ENCODE measurements around the gene C16orf86. TPM values are rescaled to one million over a fixed set of nuclear protein-coding genes. Genes with fewer than 3 reads are reported as not detected.

Gene C16orf86
- total RNA-seq, 1 donor from 2014 or later: 2.9 TPM

DNA sequence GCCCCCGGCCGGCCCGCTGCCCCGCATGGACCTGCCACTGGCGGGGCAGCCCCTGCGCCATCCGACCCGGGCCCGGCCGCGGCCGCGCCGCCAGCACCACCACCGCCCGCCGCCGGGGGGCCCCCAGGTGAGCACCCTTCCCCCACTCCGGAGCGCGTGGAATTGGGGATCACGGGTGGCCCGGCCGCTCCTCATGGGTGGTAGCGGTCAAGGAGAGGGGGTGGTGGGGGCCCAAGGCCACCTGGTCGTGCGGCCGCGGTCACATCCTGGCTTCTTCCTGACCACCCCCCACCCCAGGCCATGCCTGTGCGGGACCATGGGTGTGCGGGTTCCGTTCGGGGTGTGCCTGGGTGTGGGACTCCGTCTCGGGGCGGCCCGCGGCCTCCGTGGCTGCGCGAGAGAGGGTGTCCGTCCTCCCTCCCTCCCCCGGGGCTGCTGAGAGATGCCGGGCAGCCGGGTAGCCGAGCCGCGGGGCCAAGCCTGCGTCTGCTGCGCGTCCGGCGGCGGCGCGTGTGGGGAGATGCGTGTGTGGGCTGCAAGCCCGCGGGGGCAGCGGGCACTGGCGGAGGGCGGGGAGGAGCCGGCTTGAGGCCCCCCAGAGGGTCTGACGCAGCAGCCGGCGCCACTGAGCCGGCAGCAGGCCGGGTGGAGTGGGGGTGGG, 13.4 kb upstream of the C16orf86 start:
- no peak for DNase-seq (ENCODE audit: low spot score)

- DNase-seq (ENCODE audit: low spot score): no peak
Measured at GRCh38 chr16:67653789-67654402, 12.7 kb upstream of the C16orf86 start.

- DNase-seq (ENCODE audit: low spot score): no peak
Measured at GRCh38 chr16:67654403-67654911, 12.2 kb upstream of the C16orf86 start.

DNA sequence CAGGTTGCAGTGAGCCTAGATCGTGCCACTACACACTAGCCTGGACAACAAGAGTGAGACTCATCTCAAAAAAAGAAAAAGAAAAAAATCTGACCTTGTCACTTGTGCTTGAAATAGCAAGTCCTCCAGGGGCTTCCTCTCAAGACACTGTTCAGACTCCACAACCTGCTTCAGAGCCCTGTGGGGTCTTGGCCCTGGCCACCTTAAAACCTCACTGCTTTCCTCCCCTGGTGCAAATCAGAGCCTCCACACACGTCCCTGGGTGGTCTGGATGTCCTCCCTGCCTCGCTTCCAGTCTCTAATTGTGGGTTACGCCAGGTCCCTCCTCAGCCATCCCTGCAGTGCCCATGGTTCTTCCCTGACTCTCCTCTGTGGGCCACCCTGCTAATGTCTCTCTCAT, 11.3 kb upstream of the C16orf86 start:
- DNase-seq (ENCODE audit: low spot score): no peak

- DNase-seq (ENCODE audit: low spot score): no peak
Measured at GRCh38 chr16:67656344-67657016, 10.1 kb upstream of the C16orf86 start.

DNA sequence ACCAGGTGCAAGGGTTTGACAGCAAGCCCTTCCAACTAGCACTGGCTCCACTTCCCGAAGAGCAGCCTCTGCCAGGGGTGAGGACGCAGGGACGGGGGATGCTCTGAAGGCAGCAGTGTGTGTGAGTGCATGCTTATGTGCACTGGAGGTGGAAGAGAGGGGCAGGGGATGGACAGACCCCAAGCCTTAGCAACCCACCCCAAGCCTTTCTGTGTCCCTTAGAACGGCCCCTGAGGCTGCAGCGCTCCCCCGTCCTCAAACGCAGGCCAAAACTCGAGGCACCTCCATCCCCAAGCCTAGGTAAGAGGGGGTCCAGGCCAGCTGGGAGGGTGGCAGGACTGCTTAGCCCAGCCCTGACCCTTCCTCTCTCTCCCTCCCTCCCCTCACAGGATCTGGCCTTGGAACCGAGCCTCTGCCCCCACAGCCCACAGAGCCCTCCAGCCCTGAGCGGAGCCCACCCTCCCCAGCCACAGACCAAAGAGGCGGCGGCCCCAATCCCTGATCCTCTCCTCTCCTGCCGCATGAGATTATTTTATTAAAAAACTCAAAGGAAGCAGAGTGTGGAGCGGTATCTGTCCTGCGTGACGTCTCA, 9.5 kb upstream of the C16orf86 start:
- DNase-seq (ENCODE audit: low spot score): no peak

DNA sequence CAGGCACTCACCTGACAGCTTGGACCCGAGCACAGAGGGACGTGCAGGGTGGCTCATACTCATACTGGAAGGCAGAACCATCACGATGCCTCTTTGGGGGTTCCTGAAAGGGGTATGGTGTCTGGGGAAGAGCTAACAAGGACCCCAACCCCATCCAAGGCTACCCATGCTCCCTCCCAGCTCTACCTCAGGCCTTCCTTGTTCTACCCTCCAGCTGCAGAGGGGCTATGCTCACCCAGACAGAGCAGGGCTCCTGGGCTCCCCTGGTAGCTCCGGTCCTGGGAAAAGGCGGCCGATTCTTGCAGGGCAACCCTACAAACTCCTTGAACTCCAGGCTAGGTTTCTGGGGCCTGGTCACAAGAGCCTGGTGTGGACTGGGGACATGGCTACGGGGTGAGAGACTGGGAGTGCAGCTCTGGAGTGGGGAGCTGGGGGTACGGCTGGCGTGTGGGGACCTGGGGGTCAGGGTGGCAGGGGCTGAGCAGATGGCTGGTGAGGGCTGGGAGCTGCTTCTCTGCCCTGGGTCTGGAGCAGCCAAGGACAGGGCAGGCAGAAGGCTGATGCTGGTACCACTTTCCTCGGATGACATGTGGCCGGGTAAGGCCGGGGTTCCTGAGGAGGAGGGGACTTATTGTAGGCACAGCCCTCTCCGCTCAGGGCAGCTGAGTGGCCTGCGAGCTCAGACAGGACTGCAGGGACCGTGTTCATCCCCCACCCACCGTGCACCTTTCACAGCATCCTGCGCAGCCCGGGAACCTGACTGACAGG, 8.7 kb upstream of the C16orf86 start:
- DNase-seq (ENCODE audit: low spot score): no peak

GRCh38 chr16:67658849-67659674, 7.6 kb upstream of the C16orf86 start:
- DNase-seq (ENCODE audit: low spot score): no peak

DNA sequence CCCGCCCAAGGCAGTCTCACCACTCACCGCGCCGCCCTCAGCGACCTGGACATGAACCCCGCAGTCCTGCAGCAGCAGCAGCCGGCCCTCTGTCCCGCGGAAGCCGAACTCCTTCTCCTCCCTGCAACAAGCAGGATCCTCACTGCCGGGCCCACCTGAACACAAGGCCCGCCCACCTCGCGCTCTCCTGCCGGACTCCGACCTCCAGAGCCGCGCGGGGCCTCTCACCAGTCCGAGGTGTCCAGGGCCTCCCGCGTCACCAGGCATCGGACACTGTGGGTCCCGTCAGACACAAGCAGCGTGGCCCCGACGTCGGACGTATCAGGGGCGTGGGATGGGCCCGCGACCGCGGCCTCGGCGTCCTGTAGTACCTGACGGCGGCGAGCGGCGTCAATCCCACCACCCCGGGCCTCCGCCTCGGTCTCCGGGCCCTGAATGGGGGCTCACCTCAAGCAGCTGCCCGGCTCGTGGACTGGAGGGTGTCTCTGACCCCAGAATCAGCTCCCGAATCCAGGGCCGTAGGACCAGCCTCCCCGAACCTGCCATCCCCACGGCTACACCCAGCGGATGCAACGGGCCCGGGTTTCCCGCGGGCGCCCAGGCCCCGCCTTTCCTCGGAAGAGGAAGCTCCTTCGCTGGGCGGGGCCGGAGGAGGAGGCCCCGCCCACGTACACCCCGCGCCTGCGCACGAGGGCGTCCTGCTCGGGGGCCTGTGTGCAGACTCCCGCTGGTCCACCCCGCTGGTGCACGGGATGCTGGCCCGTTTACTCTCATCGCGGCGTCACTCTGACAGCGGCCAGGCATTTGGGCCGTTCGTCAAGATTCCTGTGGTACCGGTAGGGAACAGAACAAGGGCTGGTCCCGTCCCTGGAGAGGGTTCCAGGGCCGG, 6.7 kb upstream of the C16orf86 start, which contains the start of gene ACD:
Gene ACD (minus strand): TSS at position 586 of the 889 bp plus-strand sequence. CDS start 40 bp downstream, at position 546.
- peak; percentile 95 for DNase-seq (ENCODE audit: low spot score)

DNA sequence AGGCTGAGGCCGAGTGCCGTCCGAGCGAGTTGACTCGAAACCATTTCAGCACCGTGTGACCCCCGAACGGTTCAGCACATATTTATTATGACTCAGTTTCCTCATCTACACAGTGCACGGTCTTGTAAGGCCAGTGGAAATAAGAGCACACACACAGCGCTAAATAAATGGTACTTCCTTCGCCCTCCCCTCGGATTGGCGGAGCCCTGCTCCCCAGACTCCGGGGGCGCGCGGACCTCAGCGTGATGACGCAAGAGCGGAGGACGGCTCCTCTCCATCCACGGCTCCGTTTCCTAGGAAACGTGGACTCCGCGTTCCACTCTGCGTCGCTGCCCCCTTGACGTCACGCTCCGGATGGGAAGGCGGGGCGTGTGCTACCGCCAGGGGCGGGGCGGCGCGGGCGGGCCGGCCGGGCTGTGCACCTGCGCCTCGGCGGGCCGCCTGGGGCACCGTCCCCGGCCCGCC, 6.0 kb upstream of the C16orf86 start, which contains the start of gene PARD6A:
Gene PARD6A (plus strand): TSS at position 397 of the 465 bp plus-strand sequence. CDS start 79 bp downstream, outside the sequence.
- peak; percentile 99 for DNase-seq (ENCODE audit: low spot score)

GRCh38 chr16:67661101-67661761, 5.4 kb upstream of the C16orf86 start:
- DNase-seq (ENCODE audit: low spot score): no peak

DNA sequence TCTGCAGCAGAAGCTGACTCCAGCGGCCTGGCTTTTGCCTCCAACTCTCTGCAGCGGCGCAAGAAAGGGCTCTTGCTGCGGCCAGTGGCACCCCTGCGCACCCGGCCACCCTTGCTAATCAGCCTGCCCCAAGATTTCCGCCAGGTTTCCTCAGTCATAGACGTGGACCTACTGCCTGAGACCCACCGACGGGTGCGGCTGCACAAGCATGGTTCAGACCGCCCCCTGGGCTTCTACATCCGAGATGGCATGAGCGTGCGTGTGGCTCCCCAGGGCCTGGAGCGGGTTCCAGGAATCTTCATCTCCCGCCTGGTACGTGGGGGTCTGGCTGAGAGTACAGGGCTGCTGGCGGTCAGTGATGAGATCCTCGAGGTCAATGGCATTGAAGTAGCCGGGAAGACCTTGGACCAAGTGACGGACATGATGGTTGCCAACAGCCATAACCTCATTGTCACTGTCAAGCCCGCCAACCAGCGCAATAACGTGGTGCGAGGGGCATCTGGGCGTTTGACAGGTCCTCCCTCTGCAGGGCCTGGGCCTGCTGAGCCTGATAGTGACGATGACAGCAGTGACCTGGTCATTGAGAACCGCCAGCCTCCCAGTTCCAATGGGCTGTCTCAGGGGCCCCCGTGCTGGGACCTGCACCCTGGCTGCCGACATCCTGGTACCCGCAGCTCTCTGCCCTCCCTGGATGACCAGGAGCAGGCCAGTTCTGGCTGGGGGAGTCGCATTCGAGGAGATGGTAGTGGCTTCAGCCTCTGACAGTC, 4.5 kb upstream of the C16orf86 start:
- no peak for DNase-seq (ENCODE audit: low spot score)

DNA sequence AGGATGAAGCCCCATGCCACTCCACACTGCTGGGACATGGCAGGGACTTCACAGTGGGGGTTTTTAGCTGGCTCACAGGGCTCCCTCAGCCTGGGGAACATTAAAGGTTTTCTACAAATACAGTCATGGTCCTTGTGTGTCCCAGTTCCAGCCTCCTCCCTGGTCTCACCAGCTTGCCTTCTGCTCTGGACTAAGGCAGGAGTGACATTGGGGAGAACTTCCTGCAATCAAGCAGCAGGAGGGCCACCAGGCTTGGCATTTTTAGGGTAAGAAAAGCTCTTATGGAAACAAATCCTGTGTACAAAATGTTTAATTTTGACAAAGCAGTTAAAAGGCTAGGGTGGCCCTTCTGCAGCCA, 4.0 kb upstream of the C16orf86 start:
- DNase-seq (ENCODE audit: low spot score): no peak

DNA sequence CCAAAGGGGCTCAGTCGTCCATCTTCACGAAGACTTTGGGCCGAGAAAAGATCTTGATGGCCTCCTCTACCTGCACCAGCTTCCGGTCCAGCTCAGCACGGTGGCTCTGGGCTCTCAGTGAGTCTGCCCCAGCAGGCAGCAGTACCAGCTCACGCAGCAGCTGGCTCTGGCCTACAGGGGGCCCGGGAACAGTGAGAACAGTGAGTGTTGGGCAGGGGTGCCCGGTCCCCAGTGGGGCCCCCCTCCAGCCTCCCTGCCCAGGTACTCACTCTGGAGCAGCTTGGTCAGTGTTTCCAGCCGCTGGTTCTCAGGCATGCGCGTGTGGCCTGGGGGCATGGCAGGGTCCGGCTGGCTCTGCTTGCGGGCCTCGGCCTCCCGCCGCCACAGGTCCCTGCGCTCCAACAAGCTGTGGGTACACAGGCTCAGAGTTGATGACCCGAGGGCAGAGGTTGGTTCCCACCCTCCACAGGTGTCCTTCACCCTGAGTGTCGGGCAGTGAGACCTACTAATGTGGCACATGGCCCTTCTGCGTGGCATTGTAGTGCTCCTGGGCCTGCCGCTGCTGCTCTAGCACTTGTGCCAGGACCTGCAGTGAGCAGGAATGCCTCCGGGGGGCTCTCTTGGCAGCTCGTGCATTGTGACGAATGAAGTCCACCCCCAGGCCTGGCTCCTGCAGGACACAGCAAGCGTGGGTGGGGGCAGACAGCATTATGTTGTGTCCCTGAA, 3.3 kb upstream of the C16orf86 start:
- DNase-seq (ENCODE audit: low spot score): no peak

DNA sequence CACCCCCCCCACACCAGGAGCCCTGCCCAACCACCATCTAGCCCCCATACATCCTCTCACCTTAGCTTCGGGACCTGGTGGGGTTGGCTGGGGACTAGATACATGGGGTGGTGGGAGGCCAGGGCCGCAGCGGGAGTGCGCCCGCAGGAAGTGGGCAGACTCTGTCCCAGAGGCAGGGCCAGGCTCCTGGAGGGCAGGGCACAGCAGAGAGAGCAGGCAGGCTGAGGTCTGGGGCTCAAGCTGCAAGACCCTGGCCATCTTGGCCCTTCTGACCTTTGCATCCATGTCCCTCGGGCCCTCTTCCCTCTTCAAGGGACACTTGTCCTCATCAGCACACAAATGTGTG, 2.8 kb upstream of the C16orf86 start:
- no peak for DNase-seq (ENCODE audit: low spot score)

DNA sequence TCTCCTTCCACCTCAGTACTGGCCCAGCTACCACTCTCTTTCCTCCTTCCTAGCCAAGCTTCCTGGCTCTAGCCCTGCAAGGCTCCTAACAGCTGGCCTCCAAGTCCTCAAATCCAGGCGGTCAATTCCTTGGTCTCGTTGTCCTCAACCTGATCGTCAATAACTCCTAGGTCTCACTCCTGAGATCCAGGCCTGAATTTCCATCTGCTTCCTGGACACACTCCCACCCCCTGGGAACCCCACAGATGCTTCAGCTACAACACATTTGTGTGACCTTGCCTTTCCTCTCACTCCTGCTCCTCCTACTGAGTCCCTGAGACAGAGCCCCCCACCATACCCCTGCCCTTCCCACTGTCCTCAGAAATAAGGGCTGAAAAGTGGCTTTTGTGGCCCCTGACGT, 2.4 kb upstream of the C16orf86 start:
- no peak for DNase-seq (ENCODE audit: low spot score)

GRCh38 chr16:67664871-67665270, 1.7 kb upstream of the C16orf86 start:
- DNase-seq (ENCODE audit: low spot score): no peak

Data from mesenteric fat pad (tissue), 1 donor.